Esophagus muscularis mucosa (tissue), 4 donors: Measurements from ENCODE around the gene HOXB7. TPM values are rescaled to one million over a fixed set of nuclear protein-coding genes. Genes with fewer than 3 reads are reported as not detected.

Experiments used
- DNase-seq: peaks from one replicate; pipeline ENCODE4 v3.0.0-alpha.2; 2017; ENCODE audit errors: extremely low spot score
- H3K27ac ChIP-seq, 4 donors: fragments of 200-600 bp; sonication (generic); replicated peaks in 1 of 4; 1 replicate in 3 of 4; 2 replicates in 1 of 4; pipeline ENCODE4 v1.5.1; 2016 to 2019; ENCODE audit warnings: mild to moderate bottlenecking in 1 of 4
- H3K27me3 ChIP-seq, 4 donors: fragments of 200-600 bp; sonication (generic); one replicate each; pipeline versions ENCODE4 v1.5.1 to v1.6.0; 2016 to 2019
- H3K36me3 ChIP-seq, 4 donors: fragments of 200-600 bp; sonication (generic); one replicate each; pipeline ENCODE4 v1.5.1; 2016 to 2019
- H3K4me1 ChIP-seq, 4 donors: fragments of 200-600 bp; sonication (generic); one replicate each; pipeline ENCODE4 v1.5.1; 2016 to 2019
- H3K4me3 ChIP-seq, 4 donors: fragments of 200-600 bp; sonication (generic); 1 replicate in 2 of 4; 2 replicates in 2 of 4; pipeline ENCODE4 v1.5.1; 2016 to 2019; ENCODE audit warnings: mild to moderate bottlenecking in 4 of 4, moderate library complexity in 1 of 4
- H3K9me3 ChIP-seq, 4 donors: fragments of 200-600 bp; sonication (generic); 1 replicate in 3 of 4; 2 replicates in 1 of 4; pipeline ENCODE4 v1.5.1; 2016 to 2019
- EP300 ChIP-seq: sonication (generic); formaldehyde crosslinking; IDR thresholded peaks from one replicate; pipeline ENCODE4 v1.6.1; 2017; ENCODE audit warnings: antibody characterized with exemption
- POLR2A ChIP-seq: fragments of 450-650 bp; IDR thresholded peaks from one replicate; pipeline ENCODE4 v1.6.1; 2017; ENCODE audit warnings: antibody characterized with exemption, moderate library complexity, mild to moderate bottlenecking, low read depth
- POLR2AphosphoS5 ChIP-seq, 2 donors: sonication (generic); formaldehyde crosslinking; IDR thresholded peaks; one replicate each; pipeline ENCODE4 v1.6.1; 2017; ENCODE audit warnings: antibody characterized with exemption in 2 of 2
- WGBS: methylation state at CpG from one replicate; pipeline ENCODE4 v1.1.5; 2018; 5-methylcytosine and 5-hydroxymethylcytosine counted together
- intact Hi-C: fragments of 100-400 bp; cut with DNase I; formaldehyde crosslinking; loops from one replicate; pipeline ENCODE4 v1.15.1; 2023
- total RNA-seq, 4 donors: library from RNA; depleted of rRNA; stranded (reverse); fragments of >200 nt; gene quantifications; one replicate each; pipeline versions ENCODE4 v1.1.0 to v1.2.1, GENCODE V29; 2016
- TF ChIP-seq, protein P1 (sequence below), 3 experiments: fragments of 200-600 bp in 2 of 3; fragments of 450-650 bp in 1 of 3; sonication (generic) in 2 of 3; IDR thresholded peaks; one replicate each; pipeline ENCODE4 v1.5.1; 2017 to 2019; ENCODE audit warnings: antibody characterized with exemption in 3 of 3, mild to moderate bottlenecking in 2 of 3, moderate library complexity in 1 of 3

The HOXB7 gene
- total RNA-seq, 4 donors from 2014 or later, result 0.52 to 1.7 (median 0.66) TPM

DNA sequence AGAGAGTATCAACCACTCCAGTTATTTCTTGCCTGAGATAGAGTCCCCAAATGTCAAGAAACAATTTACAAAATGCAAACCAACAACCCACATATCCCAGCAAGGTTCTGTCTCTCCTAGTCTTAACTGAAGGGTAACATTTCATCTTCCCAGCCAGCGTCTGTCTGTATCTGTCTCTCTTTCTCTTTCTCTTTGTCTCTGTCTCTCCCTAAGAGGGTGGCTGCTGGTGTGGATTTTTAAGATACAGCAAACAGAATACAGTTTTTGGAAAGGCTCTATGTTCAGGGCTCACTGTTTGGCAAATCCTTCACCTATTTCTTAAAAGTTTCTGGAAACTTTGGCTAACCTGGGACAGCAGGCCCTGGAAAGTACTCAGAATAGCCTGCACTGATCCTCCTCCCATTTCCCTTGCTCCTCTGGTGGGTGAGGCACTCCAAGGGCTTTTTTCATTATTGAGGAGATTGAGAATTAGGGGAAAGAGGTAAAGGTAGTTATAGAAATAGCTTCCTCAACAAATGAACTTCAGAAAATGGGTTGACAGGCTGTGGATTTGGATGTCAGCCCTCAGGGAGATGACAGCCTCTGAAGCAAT is 38.9 kb downstream of the HOXB7 start:
- H3K4me3 ChIP-seq, result peak overlapping the region; percentile 41 to 90 (median 77)
- 31% methylated on average over 1 of the region's 1 CpG for WGBS

DNA sequence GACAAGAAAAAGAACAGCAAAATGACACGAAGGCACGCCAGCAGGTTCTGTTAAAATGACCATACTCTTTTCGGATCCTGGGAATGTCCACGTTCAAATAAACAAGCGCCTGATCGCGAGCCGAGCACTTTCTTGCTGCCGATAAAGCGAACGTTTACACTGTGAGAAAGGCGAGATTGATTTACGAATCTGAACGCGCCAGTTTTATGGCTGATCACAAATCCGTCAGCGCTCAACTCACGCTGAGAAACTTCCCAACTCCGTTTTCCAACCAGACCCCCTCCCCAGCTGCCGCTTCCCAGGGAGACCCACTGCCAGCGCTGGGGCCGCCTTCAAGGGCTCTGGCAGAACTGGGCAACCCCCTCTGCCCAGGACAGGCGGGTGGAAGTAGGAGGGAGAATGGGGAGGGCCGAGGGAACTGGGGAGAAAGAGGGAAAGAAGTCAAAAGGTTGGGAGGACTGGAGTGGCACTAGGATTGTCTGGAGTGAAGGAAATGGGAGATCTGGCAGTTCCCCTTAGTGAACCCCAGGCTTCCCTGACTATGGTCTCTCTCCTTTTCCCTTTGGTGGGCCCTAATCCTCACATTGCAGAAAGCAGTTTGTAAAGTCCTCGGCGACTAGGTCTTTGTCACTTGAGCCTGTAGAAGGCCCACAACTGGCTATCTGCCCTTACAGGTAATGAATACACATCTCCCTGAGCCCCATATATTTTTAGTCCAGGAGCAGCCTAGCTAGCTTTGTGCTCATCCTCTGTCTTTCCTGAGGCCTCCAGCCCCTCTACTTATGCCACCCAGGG is 39.6 kb downstream of the HOXB7 start:
- DNase-seq, result no peak
- Histone ChIP-seq H3K27me3 (no peaks in the 10 kb centered on the region), H3K27ac (peak overlapping the region; percentile 91 to 97 (median 96)), H3K4me3 (peak overlapping the region; percentile 41 to 90 (median 77)), H3K9me3 (no peaks in the 10 kb centered on the region), H3K4me1 (peaks cover 51 to 100% (median 98%) of the 10 kb centered on the region in 4 donors), H3K36me3 (no peaks in the 10 kb centered on the region)
- intact Hi-C loops, result no loop called here
- TF ChIP-seq POLR2AphosphoS5 (IDR thresholded peaks at IDR 0.05) (peak; percentile 20 to 42), POLR2A (no peak)
- WGBS, result 26% methylated on average over 26 of the region's 26 CpGs

More for the DNA sequence above, 38.9 kb downstream of the HOXB7 start:
- Histone ChIP-seq H3K4me1 (peaks cover 44 to 100% (median 98%) of the 10 kb centered on the region in 4 donors), H3K9me3 (no peaks in the 10 kb centered on the region), H3K27ac (peak overlapping the region; percentile 91 to 97 (median 96)), H3K36me3 (no peaks in the 10 kb centered on the region), H3K27me3 (no peaks in the 10 kb centered on the region)
- TF ChIP-seq POLR2A (no peak), POLR2AphosphoS5 (IDR thresholded peaks at IDR 0.05) (peak in 1 of 2 donors; percentile 10)
- no peak for DNase-seq
- intact Hi-C loops, result no loop called here

DNA sequence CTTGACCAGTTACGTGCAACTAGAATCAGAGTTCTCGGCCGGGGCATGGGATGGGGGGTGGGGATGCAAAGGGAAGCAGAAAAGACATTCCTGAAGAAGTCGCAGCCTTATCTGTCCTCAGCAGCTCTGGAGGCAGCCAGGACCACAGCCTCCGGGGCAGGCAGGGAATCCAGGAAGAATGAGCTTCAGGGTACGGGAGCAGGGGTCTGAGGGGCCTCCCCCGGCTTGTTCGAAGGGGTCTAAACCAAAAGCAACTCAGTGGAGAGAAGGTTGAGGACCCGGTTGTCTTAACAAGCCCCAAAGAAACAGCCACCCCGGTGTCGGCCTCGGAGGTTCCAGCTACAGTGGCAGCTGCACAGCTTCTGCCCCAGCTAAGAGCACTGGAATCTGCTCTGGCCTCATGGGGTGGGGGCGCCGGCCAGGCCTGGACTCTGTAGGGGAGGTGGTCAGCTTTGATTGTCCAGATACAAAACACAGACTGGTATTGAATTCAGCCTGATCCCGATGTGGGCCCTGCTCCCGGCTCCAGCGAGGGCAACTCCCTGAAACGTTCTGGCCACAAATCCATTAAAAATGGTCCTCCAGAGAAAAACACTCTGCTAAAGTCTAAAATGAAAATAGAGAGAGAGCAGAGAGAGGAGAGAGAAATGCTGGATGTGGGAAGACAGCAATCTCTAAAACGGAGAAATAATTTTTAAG is 40.3 kb downstream of the HOXB7 start:
- Histone ChIP-seq H3K4me1 (peaks cover 51 to 100% (median 98%) of the 10 kb centered on the region in 4 donors), H3K36me3 (no peaks in the 10 kb centered on the region), H3K27me3 (no peaks in the 10 kb centered on the region), H3K9me3 (no peaks in the 10 kb centered on the region), H3K27ac (peak overlapping the region; percentile 91 to 97 (median 96)), H3K4me3 (peak overlapping the region; percentile 41 to 90 (median 77))
- TF ChIP-seq POLR2A (no peak), POLR2AphosphoS5 (IDR thresholded peaks at IDR 0.05) (peak; percentile 11 to 49), EP300 (no peak)
- 23% methylated on average over 11 of the region's 19 CpGs for WGBS
- DNase-seq, result no peak
- intact Hi-C loops, result no loop called here

DNA sequence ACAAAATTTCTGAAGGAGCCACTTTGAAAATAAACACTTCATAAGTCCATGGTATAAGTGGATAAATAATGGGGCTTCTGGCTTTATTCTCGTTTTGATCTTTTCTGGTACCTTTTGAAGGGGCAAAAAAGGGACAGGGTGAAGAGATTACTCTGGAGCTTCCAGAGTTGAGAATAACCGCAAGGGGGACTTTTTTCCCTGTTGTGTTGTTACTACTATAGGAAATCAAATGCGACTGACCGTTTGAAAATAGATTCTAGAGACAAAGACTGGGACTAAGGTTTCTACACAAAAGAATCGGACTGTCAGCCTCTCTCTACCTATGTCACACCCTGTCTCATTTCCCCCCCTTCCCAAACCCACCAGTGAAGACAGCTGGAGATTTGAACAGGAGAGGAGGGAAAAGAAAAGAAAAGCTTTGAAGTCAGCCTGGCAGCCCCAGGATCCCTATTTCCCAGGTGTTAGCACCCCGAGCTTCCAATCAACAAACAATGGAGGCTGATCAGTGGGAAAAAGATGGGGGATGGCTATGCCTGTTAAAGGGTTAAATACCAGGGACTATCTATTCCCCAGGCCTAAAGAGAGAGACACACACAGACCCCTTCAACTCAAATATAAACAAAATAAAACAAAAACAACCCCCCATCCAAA is 41.0 kb downstream of the HOXB7 start:
- peak overlapping the region; percentile 91 to 97 (median 96) for H3K27ac ChIP-seq
- 29% methylated on average over 6 of the region's 6 CpGs for WGBS
- TF ChIP-seq, protein P1, sequence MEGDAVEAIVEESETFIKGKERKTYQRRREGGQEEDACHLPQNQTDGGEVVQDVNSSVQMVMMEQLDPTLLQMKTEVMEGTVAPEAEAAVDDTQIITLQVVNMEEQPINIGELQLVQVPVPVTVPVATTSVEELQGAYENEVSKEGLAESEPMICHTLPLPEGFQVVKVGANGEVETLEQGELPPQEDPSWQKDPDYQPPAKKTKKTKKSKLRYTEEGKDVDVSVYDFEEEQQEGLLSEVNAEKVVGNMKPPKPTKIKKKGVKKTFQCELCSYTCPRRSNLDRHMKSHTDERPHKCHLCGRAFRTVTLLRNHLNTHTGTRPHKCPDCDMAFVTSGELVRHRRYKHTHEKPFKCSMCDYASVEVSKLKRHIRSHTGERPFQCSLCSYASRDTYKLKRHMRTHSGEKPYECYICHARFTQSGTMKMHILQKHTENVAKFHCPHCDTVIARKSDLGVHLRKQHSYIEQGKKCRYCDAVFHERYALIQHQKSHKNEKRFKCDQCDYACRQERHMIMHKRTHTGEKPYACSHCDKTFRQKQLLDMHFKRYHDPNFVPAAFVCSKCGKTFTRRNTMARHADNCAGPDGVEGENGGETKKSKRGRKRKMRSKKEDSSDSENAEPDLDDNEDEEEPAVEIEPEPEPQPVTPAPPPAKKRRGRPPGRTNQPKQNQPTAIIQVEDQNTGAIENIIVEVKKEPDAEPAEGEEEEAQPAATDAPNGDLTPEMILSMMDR (IDR thresholded peaks at IDR 0.05), result peak in 2 of 3 experiments; percentile 21 to 33
- TF ChIP-seq POLR2A, result no peak
- no peak for DNase-seq
- H3K36me3 ChIP-seq, result no peaks in the 10 kb centered on the region
- peak overlapping the region; percentile 41 to 90 (median 77) for H3K4me3 ChIP-seq
- intact Hi-C loops, result no loop called here
- peaks cover 55 to 100% (median 98%) of the 10 kb centered on the region in 4 donors for H3K4me1 ChIP-seq
- no peaks in the 10 kb centered on the region for H3K27me3 ChIP-seq
- no peaks in the 10 kb centered on the region for H3K9me3 ChIP-seq

DNA sequence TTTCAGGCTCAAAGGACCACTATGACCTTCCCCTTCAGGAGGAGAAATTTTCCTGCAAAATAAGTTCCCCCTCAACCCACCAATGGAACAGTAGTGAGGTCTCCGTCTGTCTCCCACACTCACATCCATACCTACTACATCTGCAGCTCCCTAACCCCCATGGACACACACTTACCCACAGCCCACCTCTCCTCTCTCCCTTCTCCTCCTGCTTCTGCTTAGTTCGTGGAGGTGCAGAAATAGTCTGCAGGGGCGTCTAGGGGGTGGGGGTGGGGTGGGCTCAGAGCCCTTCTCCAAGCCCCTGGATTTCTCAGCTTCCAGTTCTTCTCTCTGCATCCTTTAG is 41.6 kb downstream of the HOXB7 start:
- Histone ChIP-seq H3K9me3 (no peaks in the 10 kb centered on the region), H3K36me3 (no peaks in the 10 kb centered on the region), H3K27me3 (no peaks in the 10 kb centered on the region), H3K4me3 (peak overlapping the region; percentile 41 to 90 (median 77)), H3K4me1 (peaks cover 55 to 99% (median 98%) of the 10 kb centered on the region in 4 donors), H3K27ac (peak overlapping the region; percentile 91 to 97 (median 96))
- DNase-seq, result no peak
- no peak for TF ChIP-seq POLR2A
- TF ChIP-seq POLR2AphosphoS5 (IDR thresholded peaks at IDR 0.05), result no peak
- TF ChIP-seq EP300, result no peak
- TF ChIP-seq, protein P1 (IDR thresholded peaks at IDR 0.05), result no peak
- intact Hi-C loops, result no loop called here
- WGBS, result 18% methylated on average over 3 of the region's 3 CpGs
